Measurements from ENCODE around the gene NKTR. TPM values are rescaled to one million over a fixed set of nuclear protein-coding genes. Genes with fewer than 3 reads are reported as not detected.

The NKTR gene
- total RNA-seq, 4 donors from 2014 or later = 52.2 to 274 (median 91.1) TPM

DNA sequence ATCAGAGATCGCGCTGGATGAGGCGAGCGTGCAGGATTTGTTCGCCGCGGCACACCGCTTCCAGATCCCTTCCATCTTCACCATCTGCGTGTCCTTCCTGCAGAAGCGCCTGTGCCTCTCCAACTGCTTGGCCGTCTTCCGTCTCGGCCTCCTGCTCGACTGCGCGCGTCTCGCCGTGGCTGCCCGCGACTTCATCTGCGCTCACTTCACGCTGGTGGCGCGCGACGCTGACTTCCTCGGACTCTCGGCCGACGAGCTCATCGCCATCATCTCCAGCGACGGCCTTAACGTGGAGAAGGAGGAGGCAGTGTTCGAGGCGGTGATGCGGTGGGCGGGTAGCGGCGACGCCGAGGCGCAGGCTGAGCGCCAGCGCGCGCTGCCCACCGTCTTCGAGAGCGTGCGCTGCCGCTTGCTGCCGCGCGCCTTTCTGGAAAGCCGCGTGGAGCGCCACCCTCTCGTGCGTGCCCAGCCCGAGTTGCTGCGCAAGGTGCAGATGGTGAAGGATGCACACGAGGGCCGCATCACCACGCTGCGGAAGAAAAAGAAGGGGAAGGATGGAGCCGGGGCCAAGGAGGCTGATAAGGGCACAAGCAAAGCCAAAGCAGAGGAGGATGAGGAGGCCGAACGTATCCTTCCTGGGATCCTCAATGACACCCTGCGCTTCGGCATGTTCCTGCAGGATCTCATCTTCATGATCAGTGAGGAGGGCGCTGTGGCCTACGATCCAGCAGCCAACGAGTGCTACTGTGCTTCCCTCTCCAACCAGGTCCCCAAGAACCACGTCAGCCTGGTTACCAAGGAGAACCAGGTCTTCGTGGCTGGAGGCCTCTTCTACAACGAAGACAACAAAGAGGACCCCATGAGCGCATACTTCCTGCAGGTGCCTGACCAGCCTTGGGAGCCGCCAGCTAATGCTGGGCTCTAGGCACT, 85.7 kb downstream of the NKTR start:
- ATAC-seq (ENCODE audit: low FRiP score) (no peak), DNase-seq (ENCODE audit: low spot score) (no peak)
- TF ChIP-seq, protein P1, sequence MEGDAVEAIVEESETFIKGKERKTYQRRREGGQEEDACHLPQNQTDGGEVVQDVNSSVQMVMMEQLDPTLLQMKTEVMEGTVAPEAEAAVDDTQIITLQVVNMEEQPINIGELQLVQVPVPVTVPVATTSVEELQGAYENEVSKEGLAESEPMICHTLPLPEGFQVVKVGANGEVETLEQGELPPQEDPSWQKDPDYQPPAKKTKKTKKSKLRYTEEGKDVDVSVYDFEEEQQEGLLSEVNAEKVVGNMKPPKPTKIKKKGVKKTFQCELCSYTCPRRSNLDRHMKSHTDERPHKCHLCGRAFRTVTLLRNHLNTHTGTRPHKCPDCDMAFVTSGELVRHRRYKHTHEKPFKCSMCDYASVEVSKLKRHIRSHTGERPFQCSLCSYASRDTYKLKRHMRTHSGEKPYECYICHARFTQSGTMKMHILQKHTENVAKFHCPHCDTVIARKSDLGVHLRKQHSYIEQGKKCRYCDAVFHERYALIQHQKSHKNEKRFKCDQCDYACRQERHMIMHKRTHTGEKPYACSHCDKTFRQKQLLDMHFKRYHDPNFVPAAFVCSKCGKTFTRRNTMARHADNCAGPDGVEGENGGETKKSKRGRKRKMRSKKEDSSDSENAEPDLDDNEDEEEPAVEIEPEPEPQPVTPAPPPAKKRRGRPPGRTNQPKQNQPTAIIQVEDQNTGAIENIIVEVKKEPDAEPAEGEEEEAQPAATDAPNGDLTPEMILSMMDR (IDR thresholded peaks at IDR 0.05) = no peak

DNA sequence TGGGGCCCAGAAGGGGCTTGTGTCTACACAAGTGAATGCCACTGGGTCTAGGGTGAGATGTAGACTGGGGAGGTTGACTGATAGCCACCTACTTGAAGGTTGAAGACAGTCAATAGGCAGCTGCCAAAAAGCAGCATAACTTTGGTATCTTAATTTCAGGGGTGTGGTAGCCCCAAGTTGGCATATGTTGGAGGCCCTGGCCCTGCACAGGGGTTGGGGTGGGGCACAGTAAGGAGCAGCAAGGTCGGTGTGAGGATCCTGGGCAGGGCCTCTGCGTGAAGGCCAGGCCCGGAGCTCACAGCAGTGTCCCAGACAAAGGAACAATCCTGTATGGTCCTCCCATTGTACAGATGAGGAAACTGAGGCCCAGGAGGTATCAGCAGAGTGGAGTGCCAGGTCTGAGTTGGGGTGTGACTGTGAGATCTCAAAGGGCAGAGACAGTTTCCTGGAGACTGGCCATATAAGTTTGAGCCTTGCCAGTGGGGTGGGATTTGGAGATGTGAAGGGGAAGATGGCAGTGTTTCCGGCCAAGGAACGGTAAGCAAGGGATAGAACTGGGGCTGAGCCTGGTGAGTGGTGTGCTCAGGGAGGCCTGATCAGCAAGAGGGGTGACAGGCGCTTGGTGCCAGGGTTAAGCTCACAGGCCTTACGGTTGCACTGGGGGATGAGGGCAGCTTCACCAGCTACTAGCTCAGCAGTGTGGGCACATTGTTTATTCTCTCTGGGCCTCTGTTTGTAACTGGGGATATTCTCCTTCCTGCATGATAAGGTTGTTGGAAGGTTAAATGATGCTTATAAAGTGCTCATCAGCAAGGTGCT, 86.6 kb downstream of the NKTR start:
- TF ChIP-seq, protein P1 (IDR thresholded peaks at IDR 0.05) = no peak
- no peak for ATAC-seq (ENCODE audit: low FRiP score)
- DNase-seq (ENCODE audit: low spot score) = no peak

DNA sequence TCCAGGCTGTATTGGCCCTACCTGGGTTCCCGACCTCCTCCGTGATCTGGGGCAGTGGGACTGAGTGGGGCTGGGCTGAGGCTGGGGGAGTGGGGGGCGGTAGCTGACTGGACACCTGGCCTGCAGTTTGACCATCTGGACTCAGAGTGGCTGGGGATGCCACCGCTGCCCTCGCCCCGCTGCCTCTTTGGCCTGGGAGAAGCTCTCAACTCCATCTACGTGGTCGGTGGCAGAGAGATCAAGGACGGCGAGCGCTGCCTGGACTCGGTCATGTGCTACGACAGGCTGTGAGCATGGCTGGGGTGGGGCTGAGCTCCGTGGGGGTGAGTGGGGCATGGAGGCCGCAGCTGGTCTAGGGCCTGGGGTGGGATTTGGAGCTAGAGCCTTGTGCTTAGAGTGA, 87.5 kb downstream of the NKTR start:
- no peak for ATAC-seq (ENCODE audit: low FRiP score)
- TF ChIP-seq, protein P1 (IDR thresholded peaks at IDR 0.05) = no peak
- no peak for DNase-seq (ENCODE audit: low spot score)

DNA sequence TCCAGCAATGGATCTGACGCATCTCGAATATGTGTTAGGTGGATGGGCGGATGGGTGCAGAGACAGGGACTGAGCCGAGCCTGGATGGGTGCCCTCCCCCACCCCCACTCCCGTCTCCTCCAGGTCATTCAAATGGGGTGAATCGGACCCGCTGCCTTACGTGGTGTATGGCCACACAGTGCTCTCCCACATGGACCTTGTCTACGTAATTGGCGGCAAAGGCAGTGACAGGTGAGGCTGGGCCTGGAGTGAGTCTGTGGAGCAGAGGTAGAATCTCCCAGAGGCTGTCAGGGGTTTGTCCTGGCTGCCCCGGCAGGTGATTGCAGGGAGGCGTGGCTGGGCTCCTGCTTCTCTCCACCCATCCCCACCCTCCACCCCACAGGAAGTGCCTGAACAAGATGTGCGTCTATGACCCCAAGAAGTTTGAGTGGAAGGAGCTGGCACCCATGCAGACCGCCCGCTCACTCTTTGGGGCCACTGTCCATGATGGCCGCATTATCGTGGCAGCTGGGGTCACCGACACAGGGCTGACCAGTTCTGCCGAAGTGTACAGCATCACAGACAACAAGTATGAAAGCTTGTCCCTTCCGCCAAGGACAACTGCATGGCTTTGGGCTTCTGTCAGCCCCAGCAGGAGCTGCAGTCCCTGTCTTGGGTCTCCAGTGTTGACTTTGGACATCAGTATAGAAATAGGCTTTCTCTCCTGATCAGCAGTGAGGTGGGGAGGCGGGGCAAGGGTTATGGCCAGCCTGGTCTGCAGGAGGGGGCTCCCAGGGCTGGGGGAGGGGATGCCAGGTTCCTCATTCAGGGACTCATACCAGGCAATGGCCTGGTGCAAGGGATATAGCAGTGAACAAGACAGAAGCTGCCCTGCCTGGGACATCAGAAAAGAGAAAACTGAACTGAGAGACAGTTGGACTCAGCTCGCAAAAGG, 88.3 kb downstream of the NKTR start:
- DNase-seq (ENCODE audit: low spot score) (no peak), ATAC-seq (ENCODE audit: low FRiP score) (no peak)
- TF ChIP-seq, protein P1 (IDR thresholded peaks at IDR 0.05) = no peak

DNA sequence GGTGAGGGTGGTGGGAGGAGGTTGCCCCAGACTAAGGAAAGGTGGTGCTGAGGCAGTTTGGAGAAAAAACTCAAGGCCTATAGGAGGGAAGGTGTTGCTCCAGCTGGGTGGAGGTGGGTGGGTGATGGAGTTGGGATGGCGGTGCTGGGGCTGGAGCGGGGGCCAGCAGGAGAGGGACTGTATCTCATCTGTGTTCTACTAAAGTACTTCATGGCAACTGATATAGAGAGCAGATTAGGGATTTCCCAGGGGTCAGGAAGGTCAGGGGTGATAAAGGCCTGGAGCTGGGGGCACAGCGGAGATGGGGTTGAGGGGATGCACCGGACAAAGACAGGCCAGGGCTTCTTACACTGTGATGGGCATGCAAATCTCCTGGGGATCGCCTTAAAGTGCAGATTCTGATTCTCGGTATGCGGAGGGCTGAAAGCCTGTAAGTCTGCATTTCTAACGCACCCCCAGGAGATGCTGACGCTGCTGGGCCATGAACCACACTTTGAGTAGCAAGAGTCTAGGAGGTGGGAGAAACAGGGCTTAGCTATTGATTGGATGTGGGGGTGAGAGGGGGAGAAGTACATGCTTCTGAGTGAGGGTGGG, 89.0 kb downstream of the NKTR start:
- TF ChIP-seq, protein P1 (IDR thresholded peaks at IDR 0.05) = no peak
- no peak for ATAC-seq (ENCODE audit: low FRiP score)
- no peak for DNase-seq (ENCODE audit: low spot score)

DNA sequence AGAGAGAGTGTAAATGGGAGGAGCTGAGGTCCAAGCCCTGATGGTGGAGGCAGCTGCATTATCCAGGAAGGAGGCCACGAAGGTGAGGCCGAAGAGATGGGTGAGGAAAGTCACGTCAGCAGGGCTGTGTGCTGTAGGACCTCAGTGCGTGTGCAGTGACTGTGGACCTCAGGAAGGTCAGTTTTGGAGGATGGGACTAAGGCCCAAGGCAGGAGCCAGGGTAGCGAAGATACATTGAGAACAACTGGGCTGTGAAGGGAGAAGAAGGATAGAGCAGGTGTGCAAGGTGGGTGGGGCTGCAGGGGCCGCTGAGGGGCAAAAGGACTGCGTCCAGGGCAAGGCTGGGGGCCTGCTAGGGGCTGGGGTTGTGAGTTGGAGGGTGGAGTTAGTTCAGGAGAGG, 89.7 kb downstream of the NKTR start:
- no peak for DNase-seq (ENCODE audit: low spot score)
- no peak for ATAC-seq (ENCODE audit: low FRiP score)
- TF ChIP-seq, protein P1 (IDR thresholded peaks at IDR 0.05) = no peak
